ENCODE measurements around the gene TUBA4A. TPM values are rescaled to one million over a fixed set of nuclear protein-coding genes. Genes with fewer than 3 reads are reported as not detected.

TUBA4A gene
- total and polyA plus RNA-seq, 2 of the 8 experiments (the other 6 are each of a cell fraction or from before 2014, with no cell fraction given) = 67.3 to 172 TPM

GRCh38 chr2:219298759-219299371, 45.1 kb upstream of the TUBA4A start (continued):
- no peak for TF ChIP-seq CHD7 (IDR thresholded peaks at IDR 0.05; ENCODE audit: insufficient replicate concordance, low read length)
- no peak for TF ChIP-seq SIN3A (conservative IDR thresholded peaks at IDR 0.05 in 1 of 2, IDR thresholded peaks at IDR 0.05 in 1 of 2; ENCODE audit: low read depth in 1 of 2, low read length in 2 of 2)
- TF ChIP-seq GTF2F1 (IDR thresholded peaks at IDR 0.05; ENCODE audit: borderline replicate concordance, low read depth, low read length) = no peak
- no peak for TF ChIP-seq HDAC6 (IDR thresholded peaks at IDR 0.05; ENCODE audit: low read depth, low read length)
- TF ChIP-seq TCF12 (IDR thresholded peaks at IDR 0.05; ENCODE audit: low read depth, low read length) = no peak
- no peak for TF ChIP-seq SP4 (IDR thresholded peaks at IDR 0.05; ENCODE audit: low read length)
- TF ChIP-seq GABPA (IDR thresholded peaks at IDR 0.05; ENCODE audit: borderline replicate concordance, insufficient read depth, low read length) = no peak
- no peak for TF ChIP-seq EGR1 (IDR thresholded peaks at IDR 0.05; ENCODE audit: borderline replicate concordance, low read depth, low read length)
- no peak for TF ChIP-seq NRF1 (IDR thresholded peaks at IDR 0.05; ENCODE audit: low read depth, low read length)
- no peak for TF ChIP-seq CBX5 (IDR thresholded peaks at IDR 0.05; ENCODE audit: low read depth, low read length)
- peak; percentile 72 to 77 for TF ChIP-seq RAD21 (IDR thresholded peaks at IDR 0.05 in 1 of 2, conservative IDR thresholded peaks at IDR 0.05 in 1 of 2; ENCODE audit: low read depth in 2 of 2, low read length in 2 of 2)

Measured in H1 (cell line).